HEK293 (cell line): ENCODE measurements around the gene SLC12A4.

Experiments
- PBX3 ChIP-seq: sonication (generic); formaldehyde crosslinking; IDR thresholded peaks from 2 replicates; pipeline ENCODE4 v1.8.1; 2022; ENCODE audit warnings: mild to moderate bottlenecking, moderate library complexity, missing genetic modification reagents
- WT1 ChIP-seq: fragments of 450-650 bp; formaldehyde crosslinking; IDR thresholded peaks from 2 replicates; pipeline ENCODE4 v1.5.1; 2016; ENCODE audit warnings: missing biosample characterization, missing genetic modification characterization
- ZBTB17 ChIP-seq: fragments of 450-650 bp; formaldehyde crosslinking; IDR thresholded peaks from 2 replicates; pipeline ENCODE4 v1.5.1; 2016; ENCODE audit warnings: missing biosample characterization, missing genetic modification characterization
- ZNF146 ChIP-seq: fragments of 450-650 bp; formaldehyde crosslinking; IDR thresholded peaks from 2 replicates; pipeline ENCODE4 v1.5.1; 2016; ENCODE audit warnings: missing biosample characterization, missing genetic modification characterization
- ZNF184 ChIP-seq: fragments of 450-650 bp; IDR thresholded peaks from 2 replicates; pipeline ENCODE4 v1.5.1; 2018; ENCODE audit warnings: missing biosample characterization, mild to moderate bottlenecking, missing genetic modification characterization
- ZNF223 ChIP-seq: fragments of 450-650 bp; formaldehyde crosslinking; IDR thresholded peaks from 2 replicates; pipeline ENCODE4 v1.5.1; 2016; ENCODE audit warnings: missing biosample characterization, missing genetic modification characterization
- ZNF23 ChIP-seq: fragments of 450-650 bp; formaldehyde crosslinking; IDR thresholded peaks from 2 replicates; pipeline ENCODE4 v1.5.1; 2016; ENCODE audit warnings: missing biosample characterization, missing genetic modification characterization, borderline replicate concordance
- ZNF391 ChIP-seq: fragments of 450-650 bp; formaldehyde crosslinking; IDR thresholded peaks from 2 replicates; pipeline ENCODE4 v1.5.1; 2016; ENCODE audit warnings: low read depth, missing biosample characterization, missing genetic modification characterization, borderline replicate concordance
- ZNF473 ChIP-seq: fragments of 450-650 bp; formaldehyde crosslinking; IDR thresholded peaks from 2 replicates; pipeline ENCODE4 v1.5.1; 2017; ENCODE audit warnings: missing biosample characterization, missing genetic modification characterization
- ZNF521 ChIP-seq: fragments of 450-650 bp; formaldehyde crosslinking; IDR thresholded peaks from 2 replicates; pipeline ENCODE4 v1.5.1; 2017; ENCODE audit warnings: missing biosample characterization, mild to moderate bottlenecking, missing genetic modification characterization
- ZNF549 ChIP-seq: fragments of 450-650 bp; IDR thresholded peaks from 2 replicates; pipeline ENCODE4 v1.5.1; 2018; ENCODE audit warnings: missing biosample characterization, missing genetic modification characterization, mild to moderate bottlenecking, inconsistent platforms, moderate library complexity
- ZNF639 ChIP-seq: fragments of 450-650 bp; formaldehyde crosslinking; IDR thresholded peaks from 2 replicates; pipeline ENCODE4 v1.5.1; 2016; ENCODE audit warnings: missing biosample characterization, missing genetic modification characterization
- ZNF654 ChIP-seq: fragments of 450-650 bp; formaldehyde crosslinking; IDR thresholded peaks from 2 replicates; pipeline ENCODE4 v1.5.1; 2016; ENCODE audit warnings: low read depth, missing biosample characterization, missing genetic modification characterization
- ZNF660 ChIP-seq: fragments of 450-650 bp; IDR thresholded peaks from 2 replicates; pipeline ENCODE4 v1.5.1; 2018; ENCODE audit warnings: missing biosample characterization, mild to moderate bottlenecking, missing genetic modification characterization
- ZNF701 ChIP-seq: fragments of 450-650 bp; formaldehyde crosslinking; IDR thresholded peaks from 2 replicates; pipeline ENCODE4 v1.5.1; 2016; ENCODE audit warnings: missing biosample characterization, missing genetic modification characterization
- ZNF704 ChIP-seq: fragments of 450-650 bp; formaldehyde crosslinking; IDR thresholded peaks from 2 replicates; pipeline ENCODE4 v1.5.1; 2016; ENCODE audit warnings: missing biosample characterization, missing genetic modification characterization
- ZNF777 ChIP-seq: fragments of 450-650 bp; formaldehyde crosslinking; IDR thresholded peaks from 2 replicates; pipeline ENCODE4 v1.5.1; 2017; ENCODE audit warnings: missing biosample characterization, missing genetic modification characterization, borderline replicate concordance
- ZSCAN30 ChIP-seq: fragments of 450-650 bp; IDR thresholded peaks from 2 replicates; pipeline ENCODE4 v1.5.1; 2018; ENCODE audit warnings: missing biosample characterization, mild to moderate bottlenecking, missing genetic modification characterization, moderate library complexity
- TF ChIP-seq, protein P1 (sequence below): fragments of 450-650 bp; formaldehyde crosslinking; IDR thresholded peaks from 2 replicates; pipeline ENCODE4 v1.5.1; 2016; ENCODE audit warnings: missing biosample characterization, missing genetic modification characterization
- TF ChIP-seq, protein P2 (sequence below): fragments of 450-650 bp; formaldehyde crosslinking; IDR thresholded peaks from 2 replicates; pipeline ENCODE4 v1.5.1; 2016; ENCODE audit warnings: missing biosample characterization, missing genetic modification characterization
- TF ChIP-seq, protein P3 (sequence below): fragments of 450-650 bp; formaldehyde crosslinking; IDR thresholded peaks from 2 replicates; pipeline ENCODE4 v1.5.1; 2017; ENCODE audit warnings: missing biosample characterization, missing genetic modification characterization
- TF ChIP-seq, protein P4 (sequence below): fragments of 450-650 bp; IDR thresholded peaks from 2 replicates; pipeline ENCODE4 v1.5.1; 2018; ENCODE audit warnings: missing biosample characterization, mild to moderate bottlenecking, missing genetic modification characterization

The SLC12A4 gene

DNA sequence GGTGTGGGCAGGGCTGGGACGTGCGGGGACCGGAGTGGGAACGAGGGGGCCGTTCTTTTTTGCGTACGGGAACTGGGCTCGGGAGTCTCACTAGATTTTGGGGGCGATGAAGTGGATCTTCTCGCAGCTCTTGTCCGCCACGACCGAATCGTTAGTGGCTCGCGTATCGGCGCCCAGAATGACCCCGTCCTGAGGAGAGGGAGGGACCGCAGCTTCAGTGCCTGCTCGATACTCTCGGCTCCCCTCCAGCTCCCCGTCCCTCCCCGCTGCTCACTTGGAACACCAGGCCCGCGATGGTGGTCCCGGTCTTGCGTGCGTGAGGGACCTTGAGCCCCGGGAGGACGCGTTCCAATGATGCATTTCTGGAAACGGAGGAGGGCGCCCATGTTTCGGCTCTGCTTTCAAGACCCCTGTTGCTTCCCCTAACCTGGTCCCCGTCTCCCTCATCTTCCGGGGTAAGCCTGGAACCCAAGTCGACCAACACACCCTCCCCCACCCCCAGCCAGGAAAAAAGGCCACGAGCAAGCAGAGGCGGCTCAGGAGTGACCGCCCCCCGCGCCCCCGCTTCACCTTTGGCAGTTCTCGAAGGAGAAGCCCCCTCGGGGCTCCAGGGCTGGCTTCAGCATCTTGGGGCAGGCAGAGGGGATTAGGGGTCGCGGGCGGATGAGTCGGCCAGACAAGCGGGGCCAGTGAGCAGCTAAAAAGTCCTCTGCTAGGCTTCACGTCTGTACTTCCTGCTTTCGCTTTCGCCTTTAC lies 32.1 kb downstream of the SLC12A4 start, which contains the start of gene PSMB10 (continued):
- TF ChIP-seq ZNF549 (tag by site-specific recombination), result no peak
- no peak; the same call in 1 of the 2 replicates for TF ChIP-seq ZNF777
- no peak for TF ChIP-seq ZNF23 (tag by site-specific recombination)
- TF ChIP-seq, protein P1, sequence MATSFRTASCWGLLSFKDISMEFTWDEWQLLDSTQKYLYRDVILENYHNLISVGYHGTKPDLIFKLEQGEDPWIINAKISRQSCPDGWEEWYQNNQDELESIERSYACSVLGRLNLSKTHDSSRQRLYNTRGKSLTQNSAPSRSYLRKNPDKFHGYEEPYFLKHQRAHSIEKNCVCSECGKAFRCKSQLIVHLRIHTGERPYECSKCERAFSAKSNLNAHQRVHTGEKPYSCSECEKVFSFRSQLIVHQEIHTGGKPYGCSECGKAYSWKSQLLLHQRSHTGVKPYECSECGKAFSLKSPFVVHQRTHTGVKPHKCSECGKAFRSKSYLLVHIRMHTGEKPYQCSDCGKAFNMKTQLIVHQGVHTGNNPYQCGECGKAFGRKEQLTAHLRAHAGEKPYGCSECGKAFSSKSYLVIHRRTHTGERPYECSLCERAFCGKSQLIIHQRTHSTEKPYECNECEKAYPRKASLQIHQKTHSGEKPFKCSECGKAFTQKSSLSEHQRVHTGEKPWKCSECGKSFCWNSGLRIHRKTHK (tag by site-specific recombination), result no peak
- no peak for TF ChIP-seq ZNF704 (tag by site-specific recombination)
- no peak for TF ChIP-seq ZNF639
- TF ChIP-seq, protein P2, sequence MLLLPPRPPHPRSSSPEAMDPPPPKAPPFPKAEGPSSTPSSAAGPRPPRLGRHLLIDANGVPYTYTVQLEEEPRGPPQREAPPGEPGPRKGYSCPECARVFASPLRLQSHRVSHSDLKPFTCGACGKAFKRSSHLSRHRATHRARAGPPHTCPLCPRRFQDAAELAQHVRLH (tag by site-specific recombination), result 0 out of 2 replicates have a peak, but pooled peaks have one; percentile 4
- no peak for TF ChIP-seq ZNF223 (tag by site-specific recombination)
- TF ChIP-seq WT1, result no peak
- no peak for TF ChIP-seq ZNF391
- no peak for TF ChIP-seq PBX3
- TF ChIP-seq ZNF701 (tag by site-specific recombination), result no peak
- TF ChIP-seq, protein P3, sequence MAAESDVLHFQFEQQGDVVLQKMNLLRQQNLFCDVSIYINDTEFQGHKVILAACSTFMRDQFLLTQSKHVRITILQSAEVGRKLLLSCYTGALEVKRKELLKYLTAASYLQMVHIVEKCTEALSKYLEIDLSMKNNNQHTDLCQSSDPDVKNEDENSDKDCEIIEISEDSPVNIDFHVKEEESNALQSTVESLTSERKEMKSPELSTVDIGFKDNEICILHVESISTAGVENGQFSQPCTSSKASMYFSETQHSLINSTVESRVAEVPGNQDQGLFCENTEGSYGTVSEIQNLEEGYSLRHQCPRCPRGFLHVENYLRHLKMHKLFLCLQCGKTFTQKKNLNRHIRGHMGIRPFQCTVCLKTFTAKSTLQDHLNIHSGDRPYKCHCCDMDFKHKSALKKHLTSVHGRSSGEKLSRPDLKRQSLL (tag by site-specific recombination), result 0 out of 2 replicates have a peak, but pooled peaks have one; percentile 63
- TF ChIP-seq, protein P4, sequence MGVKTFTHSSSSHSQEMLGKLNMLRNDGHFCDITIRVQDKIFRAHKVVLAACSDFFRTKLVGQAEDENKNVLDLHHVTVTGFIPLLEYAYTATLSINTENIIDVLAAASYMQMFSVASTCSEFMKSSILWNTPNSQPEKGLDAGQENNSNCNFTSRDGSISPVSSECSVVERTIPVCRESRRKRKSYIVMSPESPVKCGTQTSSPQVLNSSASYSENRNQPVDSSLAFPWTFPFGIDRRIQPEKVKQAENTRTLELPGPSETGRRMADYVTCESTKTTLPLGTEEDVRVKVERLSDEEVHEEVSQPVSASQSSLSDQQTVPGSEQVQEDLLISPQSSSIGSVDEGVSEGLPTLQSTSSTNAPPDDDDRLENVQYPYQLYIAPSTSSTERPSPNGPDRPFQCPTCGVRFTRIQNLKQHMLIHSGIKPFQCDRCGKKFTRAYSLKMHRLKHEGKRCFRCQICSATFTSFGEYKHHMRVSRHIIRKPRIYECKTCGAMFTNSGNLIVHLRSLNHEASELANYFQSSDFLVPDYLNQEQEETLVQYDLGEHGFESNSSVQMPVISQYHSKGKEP (tag by site-specific recombination), result no peak
- peak; percentile 95 for TF ChIP-seq ZBTB17 (tag by site-specific recombination)
- 0 out of 2 replicates have a peak, but pooled peaks have one; percentile 15 for TF ChIP-seq ZSCAN30 (tag by site-specific recombination)
- no peak for TF ChIP-seq ZNF660
- no peak for TF ChIP-seq ZNF654 (tag by site-specific recombination)
- TF ChIP-seq ZNF473 (tag by site-specific recombination), result no peak
- no peak for TF ChIP-seq ZNF521
- TF ChIP-seq ZNF184 (tag by site-specific recombination), result no peak
- no peak for TF ChIP-seq ZNF146
